HG03575 (cell line): Measurements from ENCODE around the gene RTEL1.

Experiments
- ATAC-seq: cut with Tn5 transposase; IDR thresholded peaks from one replicate; pipeline ENCODE4 v1.9.1; 2021; ENCODE audit not compliant: unreplicated experiment, insufficient number of reproducible peaks, low FRiP score; ENCODE audit errors: extremely low read depth

Gene RTEL1

GRCh38 chr20:63695424-63696305 is 37.6 kb downstream of the RTEL1 start:
- ATAC-seq: no peak

GRCh38 chr20:63696306-63696627 is 38.2 kb downstream of the RTEL1 start:
- ATAC-seq: no peak

GRCh38 chr20:63696628-63697356 is 38.7 kb downstream of the RTEL1 start, which contains the start of gene TNFRSF6B:
TNFRSF6B (plus strand) TSS chr20:63696652; CDS start chr20:63696768, 116 bp downstream.
- ATAC-seq: no peak

- ATAC-seq: no peak
Measured at GRCh38 chr20:63697357-63697867, 39.3 kb downstream of the RTEL1 start.

GRCh38 chr20:63697868-63698545 is 39.9 kb downstream of the RTEL1 start:
- ATAC-seq: no peak

- ATAC-seq: no peak
Measured at GRCh38 chr20:63698739-63699465, 40.8 kb downstream of the RTEL1 start.

GRCh38 chr20:63699466-63700198 is 41.5 kb downstream of the RTEL1 start:
- no peak for ATAC-seq

- ATAC-seq: no peak
Measured at GRCh38 chr20:63700199-63701050, 42.3 kb downstream of the RTEL1 start.

- ATAC-seq: no peak
Measured at GRCh38 chr20:63701051-63701328, 42.9 kb downstream of the RTEL1 start.

- ATAC-seq: no peak
Measured at GRCh38 chr20:63701329-63702035, 43.4 kb downstream of the RTEL1 start.

- ATAC-seq: no peak
Measured at GRCh38 chr20:63702036-63702665, 44.0 kb downstream of the RTEL1 start.

- no peak for ATAC-seq
Measured at GRCh38 chr20:63702751-63703470, 44.8 kb downstream of the RTEL1 start.

GRCh38 chr20:63703471-63703975 is 45.4 kb downstream of the RTEL1 start:
- no peak for ATAC-seq

- no peak for ATAC-seq
Measured at GRCh38 chr20:63703976-63704748, 46.0 kb downstream of the RTEL1 start.

GRCh38 chr20:63704749-63705117 is 46.6 kb downstream of the RTEL1 start:
- no peak for ATAC-seq
